ENCODE results near the gene NUDT21. TPM values are rescaled to one million over a fixed set of nuclear protein-coding genes. Genes with fewer than 3 reads are reported as not detected.

The NUDT21 gene
- total RNA-seq, 5 donors from 2014 or later (not counting 1 experiment from before 2014, with no cell fraction given): 90.0 to 98.8 (median 98.4) TPM

DNA sequence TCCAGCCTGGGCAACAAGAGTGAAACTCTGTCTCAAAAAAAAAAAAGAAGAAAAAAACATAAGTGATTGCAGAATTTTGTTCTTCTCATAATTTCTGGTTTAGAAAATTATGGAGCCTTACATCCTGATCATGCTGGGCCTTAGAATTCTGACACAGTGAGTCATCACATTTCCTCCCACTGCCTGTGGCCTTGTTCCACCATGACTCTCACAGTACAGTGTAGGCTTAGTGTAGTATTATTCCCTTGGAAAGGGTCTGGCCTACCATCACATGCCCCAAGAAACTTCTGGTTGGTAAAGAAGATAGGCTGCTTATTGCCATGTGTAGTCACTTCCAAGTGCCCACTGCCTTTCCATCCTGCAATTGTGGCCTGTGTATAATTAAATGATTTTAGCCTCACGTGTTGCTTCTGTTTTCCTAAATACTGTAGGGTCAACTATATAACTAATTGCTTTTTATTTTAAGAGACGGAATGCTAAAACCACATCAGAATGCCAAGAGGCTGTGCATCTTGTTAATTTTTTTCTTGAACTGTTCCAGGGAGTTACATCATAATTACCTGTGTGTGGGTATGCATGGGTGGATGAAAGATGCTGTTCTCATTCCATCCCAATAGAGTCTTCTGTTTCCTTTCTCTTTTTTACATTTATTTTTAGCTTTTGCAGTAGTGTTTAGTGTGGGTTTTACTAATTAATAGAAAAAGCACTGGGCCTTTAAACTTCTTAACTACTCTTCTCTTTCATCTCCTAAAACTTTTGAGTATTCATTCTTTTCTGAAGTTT, 26.2 kb upstream of the NUDT21 start:
- Mint-ChIP-seq H3K27ac (peak overlapping the region; percentile 39 to 66), H3K27me3 (no peaks in the 10 kb centered on the region), H3K4me3 (no peak overlapping the region), H3K4me1 (peaks cover 4 to 8% (median 6%) of the 10 kb centered on the region in 3 donors), H3K9me3 (no peaks in the 10 kb centered on the region), H3K36me3 (peaks cover 43% of the 10 kb centered on the region)
- CTCF ChIA-PET: interaction anchor here in 1 of 2 donors (0.7 kb wide), 1 partner anchor 1858 kb away, joined by 3 read pairs; no protein-coding TSS in a partner anchor
- Histone ChIP-seq H3K4me1 (ENCODE audit: control insufficient read depth in 1 of 2, extremely low read depth in 1 of 2, insufficient read depth in 2 of 2, low read length in 2 of 2) (no peaks in the 10 kb centered on the region), H3K27me3 (replicated peaks in 1 of 2; ENCODE audit: control insufficient read depth in 2 of 2, extremely low read depth in 1 of 2, insufficient read depth in 2 of 2, low read length in 1 of 2) (no peaks in the 10 kb centered on the region), H3K27ac (ENCODE audit: low read length) (no peak overlapping the region), H3K4me3 (ENCODE audit: control insufficient read depth in 1 of 2, extremely low read depth in 1 of 2, low read length in 1 of 2) (no peak overlapping the region), H3K9me3 (no peaks in the 10 kb centered on the region), H3K36me3 (ENCODE audit: control insufficient read depth in 2 of 2, extremely low read depth in 1 of 2, insufficient read depth in 1 of 2, low read length in 1 of 2) (peaks cover 11 to 73% of the 10 kb centered on the region in 2 donors)
- no CpG with 5 or more reads among the region's 2 CpGs for WGBS (ENCODE audit: insufficient coverage)
- ATAC-seq (replicated peaks in 1 of 4) (no peak), DNase-seq (no peak)
- POLR2A ChIA-PET: interaction anchor here in 1 of 2 donors (0.7 kb wide), 1 partner anchor 324 kb away, joined by 5 read pairs; no protein-coding TSS in a partner anchor

GRCh38 chr16:56475201-56475600, 24.1 kb upstream of the NUDT21 start:
- ChIA-PET CTCF (interaction anchor here in 1 of 2 donors (1.2 kb wide), 1 partner anchor 10 kb away, joined by 3 read pairs; no protein-coding TSS in a partner anchor), POLR2A (no interaction called here)
- H3K4me3 Mint-ChIP-seq: no peak overlapping the region
- H3K27ac Mint-ChIP-seq: no peak overlapping the region
- DNase-seq (no peak), ATAC-seq (replicated peaks in 1 of 4) (no peak)
- no CpG with 5 or more reads among the region's 2 CpGs for WGBS (ENCODE audit: insufficient coverage)
- H3K4me3 ChIP-seq (ENCODE audit: control insufficient read depth in 1 of 2, extremely low read depth in 1 of 2, low read length in 1 of 2): no peak overlapping the region
- no peaks in the 10 kb centered on the region for H3K9me3 ChIP-seq
- peaks cover 48% of the 10 kb centered on the region for H3K36me3 Mint-ChIP-seq
- H3K4me1 Mint-ChIP-seq: peaks cover 4 to 8% (median 6%) of the 10 kb centered on the region in 3 donors
- no peaks in the 10 kb centered on the region for H3K27me3 ChIP-seq (replicated peaks in 1 of 2; ENCODE audit: control insufficient read depth in 2 of 2, extremely low read depth in 1 of 2, insufficient read depth in 2 of 2, low read length in 1 of 2)
- H3K27ac ChIP-seq (ENCODE audit: low read length): no peak overlapping the region
- no peaks in the 10 kb centered on the region for H3K9me3 Mint-ChIP-seq
- H3K36me3 ChIP-seq (ENCODE audit: control insufficient read depth in 2 of 2, extremely low read depth in 1 of 2, insufficient read depth in 1 of 2, low read length in 1 of 2): peaks cover 7 to 75% of the 10 kb centered on the region in 2 donors
- H3K27me3 Mint-ChIP-seq: no peaks in the 10 kb centered on the region
- H3K4me1 ChIP-seq (ENCODE audit: control insufficient read depth in 1 of 2, extremely low read depth in 1 of 2, insufficient read depth in 2 of 2, low read length in 2 of 2): no peaks in the 10 kb centered on the region

DNA sequence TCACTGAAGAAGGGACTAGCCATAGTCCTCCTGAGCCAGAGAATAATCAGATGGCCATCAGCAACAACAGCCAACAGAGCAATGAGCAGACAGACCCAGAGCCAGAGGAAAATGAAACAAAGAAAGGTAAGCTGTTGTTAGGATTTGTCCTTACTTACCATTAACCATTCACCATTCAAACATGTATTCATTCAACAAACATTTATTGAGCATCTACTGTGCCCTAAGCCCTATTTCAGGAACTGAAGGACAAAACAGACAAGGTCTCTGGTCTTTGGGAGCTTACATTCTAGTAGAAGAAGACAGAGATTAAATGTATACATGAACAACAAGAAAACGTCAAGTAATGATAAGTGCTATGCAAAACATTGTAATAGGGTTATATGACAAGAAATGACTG, 19.5 kb upstream of the NUDT21 start:
- no peak for DNase-seq
- no peak overlapping the region for H3K4me3 Mint-ChIP-seq
- peaks cover 57% of the 10 kb centered on the region for H3K36me3 Mint-ChIP-seq
- ATAC-seq (replicated peaks in 1 of 4): no peak
- H3K9me3 Mint-ChIP-seq: no peaks in the 10 kb centered on the region
- no peak overlapping the region for H3K27ac ChIP-seq (ENCODE audit: low read length)
- H3K27me3 ChIP-seq (replicated peaks in 1 of 2; ENCODE audit: control insufficient read depth in 2 of 2, extremely low read depth in 1 of 2, insufficient read depth in 2 of 2, low read length in 1 of 2): no peaks in the 10 kb centered on the region
- WGBS (ENCODE audit: insufficient coverage): 100% methylated on average over 1 of the region's 1 CpG
- no peak overlapping the region for H3K27ac Mint-ChIP-seq
- no peaks in the 10 kb centered on the region for H3K4me1 ChIP-seq (ENCODE audit: control insufficient read depth in 1 of 2, extremely low read depth in 1 of 2, insufficient read depth in 2 of 2, low read length in 2 of 2)
- CTCF ChIA-PET: interaction anchor here in 1 of 2 donors (0.7 kb wide), 1 partner anchor 10 kb away, joined by 5 read pairs; no protein-coding TSS in a partner anchor
- no peaks in the 10 kb centered on the region for H3K4me1 Mint-ChIP-seq
- H3K9me3 ChIP-seq: no peaks in the 10 kb centered on the region
- peaks cover 9 to 87% of the 10 kb centered on the region in 2 donors for H3K36me3 ChIP-seq (ENCODE audit: control insufficient read depth in 2 of 2, extremely low read depth in 1 of 2, insufficient read depth in 1 of 2, low read length in 1 of 2)
- H3K27me3 Mint-ChIP-seq: no peaks in the 10 kb centered on the region
- POLR2A ChIA-PET: no interaction called here
- H3K4me3 ChIP-seq (ENCODE audit: control insufficient read depth in 1 of 2, extremely low read depth in 1 of 2, low read length in 1 of 2): no peak overlapping the region

DNA sequence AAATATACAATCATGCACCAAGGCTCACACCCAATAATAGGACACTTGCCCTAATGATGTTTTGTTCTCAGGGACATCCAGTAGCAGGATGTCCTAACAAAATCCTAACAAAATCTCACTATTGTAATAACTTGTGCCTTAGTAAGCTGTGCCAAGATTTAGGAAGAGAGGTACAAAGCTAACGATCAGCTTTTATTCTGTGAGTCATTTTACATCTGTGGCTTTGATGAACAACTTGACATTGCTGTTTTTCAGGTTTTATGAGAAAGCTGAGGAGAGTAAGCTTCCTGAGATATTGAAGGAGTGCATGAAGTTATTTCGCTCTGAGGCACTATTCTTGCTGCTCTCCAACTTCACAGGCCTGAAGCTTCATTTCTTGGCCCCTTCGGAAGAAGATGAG, 19.1 kb upstream of the NUDT21 start:
- no peak overlapping the region for H3K27ac ChIP-seq (ENCODE audit: low read length)
- no peaks in the 10 kb centered on the region for H3K4me1 ChIP-seq (ENCODE audit: control insufficient read depth in 1 of 2, extremely low read depth in 1 of 2, insufficient read depth in 2 of 2, low read length in 2 of 2)
- CTCF ChIA-PET: no interaction called here
- H3K4me3 ChIP-seq (ENCODE audit: control insufficient read depth in 1 of 2, extremely low read depth in 1 of 2, low read length in 1 of 2): no peak overlapping the region
- H3K36me3 ChIP-seq (ENCODE audit: control insufficient read depth in 2 of 2, extremely low read depth in 1 of 2, insufficient read depth in 1 of 2, low read length in 1 of 2): peaks cover 5 to 86% of the 10 kb centered on the region in 2 donors
- H3K9me3 ChIP-seq: no peaks in the 10 kb centered on the region
- POLR2A ChIA-PET: no interaction called here
- Mint-ChIP-seq H3K9me3 (no peaks in the 10 kb centered on the region), H3K36me3 (peaks cover 57% of the 10 kb centered on the region), H3K27me3 (no peaks in the 10 kb centered on the region), H3K4me3 (no peak overlapping the region), H3K27ac (no peak overlapping the region), H3K4me1 (no peaks in the 10 kb centered on the region)
- DNase-seq: no peak
- no peaks in the 10 kb centered on the region for H3K27me3 ChIP-seq (replicated peaks in 1 of 2; ENCODE audit: control insufficient read depth in 2 of 2, extremely low read depth in 1 of 2, insufficient read depth in 2 of 2, low read length in 1 of 2)
- ATAC-seq (replicated peaks in 1 of 4): no peak
- no CpG with 5 or more reads among the region's 3 CpGs for WGBS (ENCODE audit: insufficient coverage)

- DNase-seq (no peak), ATAC-seq (replicated peaks in 1 of 4) (no peak)
- Mint-ChIP-seq H3K4me3 (no peak overlapping the region), H3K9me3 (no peaks in the 10 kb centered on the region), H3K4me1 (no peaks in the 10 kb centered on the region), H3K27me3 (no peaks in the 10 kb centered on the region), H3K36me3 (peaks cover 56% of the 10 kb centered on the region), H3K27ac (no peak overlapping the region)
- POLR2A ChIA-PET: no interaction called here
- no CpG with 5 or more reads among the region's 7 CpGs for WGBS (ENCODE audit: insufficient coverage)
- Histone ChIP-seq H3K4me1 (ENCODE audit: control insufficient read depth in 1 of 2, extremely low read depth in 1 of 2, insufficient read depth in 2 of 2, low read length in 2 of 2) (no peaks in the 10 kb centered on the region), H3K36me3 (ENCODE audit: control insufficient read depth in 2 of 2, extremely low read depth in 1 of 2, insufficient read depth in 1 of 2, low read length in 1 of 2) (peaks cover 5 to 82% of the 10 kb centered on the region in 2 donors), H3K27ac (ENCODE audit: low read length) (no peak overlapping the region), H3K27me3 (replicated peaks in 1 of 2; ENCODE audit: control insufficient read depth in 2 of 2, extremely low read depth in 1 of 2, insufficient read depth in 2 of 2, low read length in 1 of 2) (no peaks in the 10 kb centered on the region), H3K9me3 (no peaks in the 10 kb centered on the region), H3K4me3 (ENCODE audit: control insufficient read depth in 1 of 2, extremely low read depth in 1 of 2, low read length in 1 of 2) (no peak overlapping the region)
- CTCF ChIA-PET: no interaction called here
These were observed 18.6 kb upstream of the NUDT21 start for GRCh38 chr16:56469748-56470147.

GRCh38 chr16:56468800-56469199, 17.7 kb upstream of the NUDT21 start:
- no peaks in the 10 kb centered on the region for H3K27me3 Mint-ChIP-seq
- ATAC-seq (replicated peaks in 1 of 4): no peak
- Histone ChIP-seq H3K4me1 (ENCODE audit: control insufficient read depth in 1 of 2, extremely low read depth in 1 of 2, insufficient read depth in 2 of 2, low read length in 2 of 2) (no peaks in the 10 kb centered on the region), H3K27ac (ENCODE audit: low read length) (no peak overlapping the region), H3K27me3 (replicated peaks in 1 of 2; ENCODE audit: control insufficient read depth in 2 of 2, extremely low read depth in 1 of 2, insufficient read depth in 2 of 2, low read length in 1 of 2) (no peaks in the 10 kb centered on the region), H3K4me3 (ENCODE audit: control insufficient read depth in 1 of 2, extremely low read depth in 1 of 2, low read length in 1 of 2) (no peak overlapping the region), H3K9me3 (no peaks in the 10 kb centered on the region), H3K36me3 (ENCODE audit: control insufficient read depth in 2 of 2, extremely low read depth in 1 of 2, insufficient read depth in 1 of 2, low read length in 1 of 2) (peaks cover 5 to 89% of the 10 kb centered on the region in 2 donors)
- POLR2A ChIA-PET: no interaction called here
- H3K9me3 Mint-ChIP-seq: no peaks in the 10 kb centered on the region
- CTCF ChIA-PET: no interaction called here
- peaks cover 65% of the 10 kb centered on the region for H3K36me3 Mint-ChIP-seq
- H3K27ac Mint-ChIP-seq: peak overlapping the region in 1 of 2 donors; percentile 11
- H3K4me1 Mint-ChIP-seq: no peaks in the 10 kb centered on the region
- no peak for DNase-seq
- H3K4me3 Mint-ChIP-seq: no peak overlapping the region

All from T-cell (primary cell).